SU-DHL-6 (cell line): ENCODE measurements around the gene SLC25A45.

Experiments
- H2AFZ ChIP-seq: fragments of 200-600 bp; sonication (generic); 2 replicates; pipeline ENCODE4 v1.6.1; 2014; ENCODE audit warnings: low read depth, mild to moderate bottlenecking, moderate library complexity, mixed read lengths, antibody characterized with exemption, low read length; ENCODE audit not compliant: severe bottlenecking
- H3F3A ChIP-seq: fragments of 200-600 bp; shearing (Covaris generic); 2 replicates; pipeline ENCODE4 v1.6.0; 2016; ENCODE audit warnings: antibody characterized with exemption, mild to moderate bottlenecking; ENCODE audit not compliant: insufficient read depth
- H3K27ac ChIP-seq: fragments of 200-600 bp; sonication (generic); 2 replicates; pipeline ENCODE4 v1.5.1; 2016; ENCODE audit warnings: low read depth, mild to moderate bottlenecking, low read length, moderate library complexity, mixed read lengths
- H3K27me3 ChIP-seq: fragments of 200-600 bp; sonication (generic), shearing (Covaris generic); 2 replicates; pipeline ENCODE4 v1.6.0; 2014; ENCODE audit warnings: mild to moderate bottlenecking, low read length
- H3K36me3 ChIP-seq: fragments of 200-600 bp; sonication (generic); 2 replicates; pipeline ENCODE4 v1.6.1; 2014; ENCODE audit warnings: mild to moderate bottlenecking, low read length, mixed read lengths
- H3K4me2 ChIP-seq: fragments of 300-600, 200-600 bp; shearing (Covaris generic), sonication (generic); 2 replicates; pipeline ENCODE4 v1.6.0; 2014; ENCODE audit warnings: low read length, low read depth, mild to moderate bottlenecking; ENCODE audit not compliant: poor library complexity, severe bottlenecking
- H3K4me3 ChIP-seq: fragments of 200-600 bp; sonication (generic); 2 replicates; pipeline ENCODE4 v1.5.1; 2014; ENCODE audit warnings: antibody characterized with exemption, low read length, mild to moderate bottlenecking, mixed read lengths; ENCODE audit not compliant: insufficient read depth, poor library complexity, severe bottlenecking
- H3K79me2 ChIP-seq: fragments of 200-600 bp; sonication (generic); 2 replicates; pipeline ENCODE4 v1.6.1; 2014; ENCODE audit warnings: mild to moderate bottlenecking, low read length, moderate library complexity; ENCODE audit not compliant: insufficient read depth
- H3K9ac ChIP-seq: fragments of 200-600 bp; sonication (generic); 2 replicates; pipeline ENCODE4 v1.7.0; 2014; ENCODE audit warnings: mild to moderate bottlenecking, low read length
- H3K9me2 ChIP-seq: fragments of 200-600 bp; sonication (generic); replicated peaks from 2 replicates; pipeline ENCODE4 v1.6.1; 2014; ENCODE audit warnings: low read length; ENCODE audit not compliant: insufficient read depth
- H3K9me3 ChIP-seq: fragments of 200-600 bp; sonication (generic); 2 replicates; pipeline ENCODE4 v1.6.1; 2014; ENCODE audit warnings: low read length, mixed read lengths; ENCODE audit not compliant: insufficient read depth
- H4K20me1 ChIP-seq: fragments of 200-600 bp; sonication (generic); 2 replicates; pipeline ENCODE4 v1.6.1; 2014; ENCODE audit warnings: low read depth, mild to moderate bottlenecking, antibody characterized with exemption, low read length, moderate library complexity, mixed read lengths
- CTCF ChIP-seq: fragments of 200-600 bp; sonication (generic); IDR thresholded peaks from one replicate; pipeline ENCODE4 v1.5.1; 2017; ENCODE audit warnings: antibody characterized with exemption, mild to moderate bottlenecking, low read length, moderate library complexity; ENCODE audit not compliant: insufficient read depth, poor library complexity, severe bottlenecking
- EZH2phosphoT487 ChIP-seq: fragments of 200-600 bp; sonication (generic), shearing (Covaris generic); conservative IDR thresholded peaks from 2 replicates; pipeline ENCODE4 v1.6.1; 2018; ENCODE audit warnings: mild to moderate bottlenecking, antibody characterized with exemption, low read length, moderate library complexity, mixed read lengths

Gene SLC25A45

GRCh38 chr11:65380460-65381119 lies 1.9 kb downstream of the SLC25A45 start:
- Histone ChIP-seq H3F3A (0 out of 2 replicates have a peak, but pooled peaks cover 5% of the 10 kb centered on the region), H3K9me3 (no peaks in the 10 kb centered on the region), H3K79me2 (no peaks in the 10 kb centered on the region), H3K27ac (no peak overlapping the region), H4K20me1 (no peaks in the 10 kb centered on the region), H2AFZ (no peak overlapping the region), H3K4me2 (no peak overlapping the region), H3K9me2 (no peaks in the 10 kb centered on the region), H3K36me3 (no peaks in the 10 kb centered on the region), H3K4me3 (no peak overlapping the region), H3K27me3 (no peaks in the 10 kb centered on the region), H3K9ac (no peak overlapping the region)
- TF ChIP-seq CTCF (no peak), EZH2phosphoT487 (no peak)

- Histone ChIP-seq H3F3A (0 out of 2 replicates have a peak, but pooled peaks cover 5% of the 10 kb centered on the region), H3K9me2 (no peaks in the 10 kb centered on the region), H3K4me2 (no peak overlapping the region), H3K9me3 (no peaks in the 10 kb centered on the region), H3K27me3 (no peaks in the 10 kb centered on the region), H2AFZ (no peak overlapping the region), H3K27ac (no peak overlapping the region), H3K4me3 (no peak overlapping the region), H3K36me3 (no peaks in the 10 kb centered on the region), H4K20me1 (no peaks in the 10 kb centered on the region), H3K79me2 (no peaks in the 10 kb centered on the region), H3K9ac (no peak overlapping the region)
- TF ChIP-seq EZH2phosphoT487: no peak
- TF ChIP-seq CTCF: no peak
These were observed 2.6 kb downstream of the SLC25A45 start for GRCh38 chr11:65379698-65380459.

GRCh38 chr11:65378928-65379638 lies 3.4 kb downstream of the SLC25A45 start:
- H3K27ac ChIP-seq: no peak overlapping the region
- H3K9ac ChIP-seq: no peak overlapping the region
- H3K36me3 ChIP-seq: no peaks in the 10 kb centered on the region
- no peak for TF ChIP-seq EZH2phosphoT487
- no peaks in the 10 kb centered on the region for H4K20me1 ChIP-seq
- H3K27me3 ChIP-seq: no peaks in the 10 kb centered on the region
- no peak overlapping the region for H3K4me3 ChIP-seq
- H3K9me3 ChIP-seq: no peaks in the 10 kb centered on the region
- H3F3A ChIP-seq: no peaks in the 10 kb centered on the region
- H2AFZ ChIP-seq: no peak overlapping the region
- no peak overlapping the region for H3K4me2 ChIP-seq
- no peaks in the 10 kb centered on the region for H3K9me2 ChIP-seq
- H3K79me2 ChIP-seq: no peaks in the 10 kb centered on the region
